T-cell (primary cell): ENCODE results near the gene MDFIC. TPM values are rescaled to one million over a fixed set of nuclear protein-coding genes. Genes with fewer than 3 reads are reported as not detected.
"Not testable (repeated sequence)": the region's sequence is repeated elsewhere in the genome, so short reads cannot be mapped to it uniquely, and the experiment has no call there.

ENCODE experiments used
- ATAC-seq, 4 experiments: fragments of 200-7000 bp in 3 of 4; fragments of 150-1000 bp in 1 of 4; cut with Tn5 transposase; replicated peaks in 1 of 4; 1 replicate in 3 of 4; 2 replicates in 1 of 4; pipeline ENCODE4 v1.10.0; 2021; ENCODE audit warnings: moderate library complexity in 3 of 4, mild to moderate bottlenecking in 2 of 4, moderate number of reproducible peaks in 1 of 4
- CTCF ChIA-PET, 2 donors: fragments of 300-600 bp; sonication (Branson Sonifier 250); formaldehyde crosslinking; loops; one replicate each; lab custom pipeline; 2022; ENCODE audit warnings: antibody characterized with exemption in 2 of 2; lab: Charles Lee
- POLR2A ChIA-PET, 2 donors: fragments of 300-600 bp; sonication (Branson Sonifier 250); formaldehyde crosslinking; loops; one replicate each; lab custom pipeline; 2022; ENCODE audit warnings: antibody characterized with exemption in 2 of 2; lab: Charles Lee
- DNase-seq, 35 experiments: peaks; one replicate each; pipeline versions ENCODE4 v3.0.0 to v3.0.0-alpha.2; 2013 to 2023
- H3K27ac ChIP-seq: one replicate; pipeline ENCODE4 v1.5.1; 2013; ENCODE audit warnings: low read length
- H3K27me3 ChIP-seq, 2 experiments: replicated peaks in 1 of 2; 1 replicate in 1 of 2; 2 replicates in 1 of 2; pipeline versions ENCODE4 v1.6.1 to v1.7.0; 2013; ENCODE audit warnings: low read length in 1 of 2, mixed read lengths in 1 of 2; ENCODE audit not compliant: control insufficient read depth in 2 of 2, insufficient read depth in 2 of 2; ENCODE audit errors: extremely low read depth in 1 of 2
- H3K36me3 ChIP-seq, 2 donors: 1 replicate in 1 of 2; 2 replicates in 1 of 2; pipeline versions ENCODE4 v1.6.1 to v1.7.0; 2013; ENCODE audit warnings: low read length in 1 of 2; ENCODE audit not compliant: control insufficient read depth in 2 of 2, insufficient read depth in 1 of 2; ENCODE audit errors: extremely low read depth in 1 of 2
- H3K4me1 ChIP-seq, 2 experiments: 1 replicate in 1 of 2; 2 replicates in 1 of 2; pipeline versions ENCODE4 v1.6.1 to v1.7.0; 2013; ENCODE audit warnings: low read length in 2 of 2, mixed read lengths in 1 of 2; ENCODE audit not compliant: insufficient read depth in 2 of 2, control insufficient read depth in 1 of 2; ENCODE audit errors: extremely low read depth in 1 of 2
- H3K4me3 ChIP-seq, 2 donors: 1 replicate in 1 of 2; 2 replicates in 1 of 2; pipeline versions ENCODE4 v1.5.1 to v1.7.0; 2013; ENCODE audit warnings: mild to moderate bottlenecking in 2 of 2, low read length in 1 of 2, moderate library complexity in 1 of 2; ENCODE audit not compliant: control insufficient read depth in 1 of 2; ENCODE audit errors: extremely low read depth in 1 of 2
- H3K9me3 ChIP-seq: 2 replicates; pipeline ENCODE4 v1.7.0; 2013
- H3K27ac Mint-ChIP-seq, 2 donors: one replicate each; pipeline ENCODE4 v1.8.0; 2020 to 2021; ENCODE audit warnings: mild to moderate bottlenecking in 2 of 2, mixed read lengths in 2 of 2
- H3K27me3 Mint-ChIP-seq, 2 donors: one replicate each; pipeline ENCODE4 v1.8.0; 2021 to 2022; ENCODE audit warnings: mixed read lengths in 2 of 2
- H3K36me3 Mint-ChIP-seq: one replicate; pipeline ENCODE4 v1.8.0; 2021; ENCODE audit warnings: mixed read lengths
- H3K4me1 Mint-ChIP-seq, 3 donors: one replicate each; pipeline ENCODE4 v1.8.0; 2020 to 2022; ENCODE audit warnings: mixed read lengths in 3 of 3, mild to moderate bottlenecking in 1 of 3
- H3K4me3 Mint-ChIP-seq, 3 donors: one replicate each; pipeline ENCODE4 v1.8.0; 2020 to 2022; ENCODE audit warnings: mild to moderate bottlenecking in 3 of 3, mixed read lengths in 3 of 3, moderate library complexity in 3 of 3
- H3K9me3 Mint-ChIP-seq, 3 donors: one replicate each; pipeline ENCODE4 v1.8.0; 2020 to 2022; ENCODE audit warnings: mixed read lengths in 3 of 3
- WGBS: methylation state at CpG from one replicate; pipeline ENCODE4 v1.1.5; 2013; ENCODE audit warnings: missing lambda C conversion rate; ENCODE audit not compliant: insufficient coverage; 5-methylcytosine and 5-hydroxymethylcytosine counted together
- total RNA-seq, 35 experiments: library from RNA in 6 of 35; stranded (reverse) in 6 of 35; fragments of 120-200 nt in 1 of 35; gene quantifications; one replicate each; pipeline versions ENCODE4 v1.2.1 to v1.2.4 and lab custom pipeline; 2013 to 2026

The MDFIC gene
- total RNA-seq, 5 donors from 2014 or later (not counting 1 experiment from before 2014, with no cell fraction given), result 56.3 to 84.6 (median 65.0) TPM

GRCh38 chr7:114889116-114889515, 32.8 kb upstream of the MDFIC start:
- peaks cover 0 to 12% (median 11%) of the 10 kb centered on the region in 3 donors for H3K4me1 Mint-ChIP-seq
- H3K4me3 ChIP-seq, H3K4me1 ChIP-seq, H3K27me3 Mint-ChIP-seq, H3K4me3 Mint-ChIP-seq, H3K36me3 ChIP-seq, H3K9me3 ChIP-seq, ATAC-seq, DNase-seq, H3K36me3 Mint-ChIP-seq, H3K9me3 Mint-ChIP-seq, H3K27ac ChIP-seq, H3K27me3 ChIP-seq: not testable (repeated sequence)
- peak overlapping the region in 1 of 2 donors; percentile 67 for H3K27ac Mint-ChIP-seq
- CTCF ChIA-PET, result interaction anchor here in 1 of 2 donors (0.8 kb wide), 1 partner anchor 223 kb away, joined by 8 read pairs; no protein-coding TSS in a partner anchor
- POLR2A ChIA-PET, result interaction anchor here (0.6 to 0.7 kb wide), 3 partner anchors 8 to 193 kb away, joined by 3 to 7 read pairs (median 6); no protein-coding TSS in a partner anchor
- 100% methylated on average over 1 of the region's 3 CpGs for WGBS

GRCh38 chr7:114889646-114890285, 32.1 kb upstream of the MDFIC start:
- no peak overlapping the region for H3K4me3 ChIP-seq
- H3K27me3 ChIP-seq, result no peaks in the 10 kb centered on the region
- ChIA-PET POLR2A (interaction anchor here in 1 of 2 donors (0.6 kb wide), 1 partner anchor 157 kb away, joined by 3 read pairs; no protein-coding TSS in a partner anchor), CTCF (interaction anchor here in 1 of 2 donors (0.8 kb wide), 1 partner anchor 223 kb away, joined by 8 read pairs; no protein-coding TSS in a partner anchor)
- H3K9me3 ChIP-seq, result no peaks in the 10 kb centered on the region
- H3K4me3 Mint-ChIP-seq, result no peak overlapping the region
- WGBS, result no CpG with 5 or more reads among the region's 3 CpGs
- H3K27me3 Mint-ChIP-seq, result no peaks in the 10 kb centered on the region
- H3K4me1 ChIP-seq, result no peaks in the 10 kb centered on the region
- H3K27ac Mint-ChIP-seq, result peak overlapping the region; percentile 73 to 74
- no peak overlapping the region for H3K27ac ChIP-seq
- H3K4me1 Mint-ChIP-seq, result peaks cover 0 to 12% (median 11%) of the 10 kb centered on the region in 3 donors
- DNase-seq, result peak in 1 of 35 experiments; percentile 9
- no peaks in the 10 kb centered on the region for H3K36me3 ChIP-seq
- peak in 3 of 4 experiments; percentile 98 to 100 (median 100) for ATAC-seq
- H3K36me3 Mint-ChIP-seq, result no peaks in the 10 kb centered on the region
- H3K9me3 Mint-ChIP-seq, result peaks cover 0 to 10% (median 3%) of the 10 kb centered on the region in 3 donors

GRCh38 chr7:114890561-114890960, 31.3 kb upstream of the MDFIC start:
- H3K27me3 ChIP-seq, result no peaks in the 10 kb centered on the region
- H3K36me3 ChIP-seq, result no peaks in the 10 kb centered on the region
- H3K27ac ChIP-seq, result no peak overlapping the region
- H3K9me3 ChIP-seq, result no peaks in the 10 kb centered on the region
- no peaks in the 10 kb centered on the region for H3K4me1 ChIP-seq
- no peak overlapping the region for H3K4me3 ChIP-seq
- no peak for DNase-seq
- Mint-ChIP-seq H3K27ac (no peak overlapping the region), H3K4me3 (no peak overlapping the region), H3K27me3 (peaks cover 0 to 2% of the 10 kb centered on the region in 2 donors), H3K36me3 (no peaks in the 10 kb centered on the region), H3K9me3 (peaks cover 0 to 10% (median 3%) of the 10 kb centered on the region in 3 donors), H3K4me1 (peaks cover 0 to 12% (median 11%) of the 10 kb centered on the region in 3 donors)
- CTCF ChIA-PET, result no interaction called here
- no peak for ATAC-seq
- POLR2A ChIA-PET, result no interaction called here
- WGBS, result 100% methylated on average over 1 of the region's 4 CpGs

- Mint-ChIP-seq H3K27me3 (no peaks in the 10 kb centered on the region), H3K9me3 (no peaks in the 10 kb centered on the region), H3K36me3 (no peaks in the 10 kb centered on the region), H3K27ac (no peak overlapping the region), H3K4me3 (no peak overlapping the region), H3K4me1 (no peaks in the 10 kb centered on the region)
- ChIA-PET POLR2A (no interaction called here), CTCF (interaction anchor here (0.9 to 1.4 kb wide), 4 partner anchors 13 to 36 kb away, joined by 3 to 5 read pairs (median 4); no protein-coding TSS in a partner anchor)
- no peaks in the 10 kb centered on the region for H3K36me3 ChIP-seq
- no peaks in the 10 kb centered on the region for H3K9me3 ChIP-seq
- no peaks in the 10 kb centered on the region for H3K27me3 ChIP-seq
- H3K27ac ChIP-seq, result no peak overlapping the region
- ATAC-seq, result no peak
- no peaks in the 10 kb centered on the region for H3K4me1 ChIP-seq
- no CpG with 5 or more reads among the region's 1 CpG for WGBS
- no peak overlapping the region for H3K4me3 ChIP-seq
- DNase-seq, result no peak
These were observed 21.8 kb upstream of the MDFIC start for GRCh38 chr7:114900127-114900526.

GRCh38 chr7:114901771-114902170, 20.1 kb upstream of the MDFIC start:
- ChIA-PET POLR2A (no interaction called here), CTCF (interaction anchor here in 1 of 2 donors (0.6 kb wide), 1 partner anchor 461 kb away, joined by 4 read pairs; no protein-coding TSS in a partner anchor)
- Mint-ChIP-seq H3K9me3 (no peaks in the 10 kb centered on the region), H3K36me3 (no peaks in the 10 kb centered on the region), H3K4me3 (no peak overlapping the region), H3K4me1 (no peaks in the 10 kb centered on the region), H3K27me3 (no peaks in the 10 kb centered on the region), H3K27ac (no peak overlapping the region)
- Histone ChIP-seq H3K36me3 (no peaks in the 10 kb centered on the region), H3K4me1 (no peaks in the 10 kb centered on the region), H3K27me3 (no peaks in the 10 kb centered on the region), H3K27ac (no peak overlapping the region), H3K4me3 (no peak overlapping the region), H3K9me3 (no peaks in the 10 kb centered on the region)
- ATAC-seq (no peak), DNase-seq (no peak)
- no CpG with 5 or more reads among the region's 1 CpG for WGBS

GRCh38 chr7:114903131-114903530, 18.8 kb upstream of the MDFIC start:
- H3K4me1 Mint-ChIP-seq, result no peaks in the 10 kb centered on the region

More at GRCh38 chr7:114903131-114903530, 18.8 kb upstream of the MDFIC start:
- H3K4me3 ChIP-seq, result no peak overlapping the region
- DNase-seq (no peak), ATAC-seq (no peak)
- ChIA-PET CTCF (interaction anchor here in 1 of 2 donors (0.6 kb wide), 1 partner anchor 30 kb away, joined by 3 read pairs; no protein-coding TSS in a partner anchor), POLR2A (no interaction called here)
- WGBS, result no CpG with 5 or more reads among the region's 2 CpGs
- no peaks in the 10 kb centered on the region for H3K9me3 Mint-ChIP-seq
- H3K27ac ChIP-seq, result no peak overlapping the region
- H3K27me3 ChIP-seq, result no peaks in the 10 kb centered on the region
- no peaks in the 10 kb centered on the region for H3K9me3 ChIP-seq
- no peaks in the 10 kb centered on the region for H3K36me3 ChIP-seq
- no peaks in the 10 kb centered on the region for H3K4me1 ChIP-seq
- H3K36me3 Mint-ChIP-seq, result no peaks in the 10 kb centered on the region
- H3K27me3 Mint-ChIP-seq, result no peaks in the 10 kb centered on the region
- no peak overlapping the region for H3K27ac Mint-ChIP-seq
- H3K4me3 Mint-ChIP-seq, result no peak overlapping the region
